HK-2 (cell line): ENCODE results near the gene NLK.
"Not testable (repeated sequence)": the region's sequence is repeated elsewhere in the genome, so short reads cannot be mapped to it uniquely, and the experiment has no call there.

Source experiments
- DNase-seq: peaks from one replicate; pipeline ENCODE4 v3.0.0-alpha.2; 2018; ENCODE audit not compliant: unreplicated experiment

The NLK gene

GRCh38 chr17:28072936-28073533 is 30.6 kb downstream of the NLK start:
- DNase-seq = no peak

GRCh38 chr17:28074010-28074409 is 31.5 kb downstream of the NLK start:
- no peak for DNase-seq

GRCh38 chr17:28076144-28076543 is 33.7 kb downstream of the NLK start:
- no peak for DNase-seq

- DNase-seq = not testable (repeated sequence)
Measured at GRCh38 chr17:28077140-28077539, 34.7 kb downstream of the NLK start.

- no peak for DNase-seq
Measured at GRCh38 chr17:28078341-28079229, 36.1 kb downstream of the NLK start.

GRCh38 chr17:28081467-28081866 is 39.0 kb downstream of the NLK start:
- DNase-seq = no peak

GRCh38 chr17:28085766-28086165 is 43.3 kb downstream of the NLK start:
- no peak for DNase-seq

GRCh38 chr17:28086519-28086918 is 44.0 kb downstream of the NLK start:
- no peak for DNase-seq

GRCh38 chr17:28087743-28088142 is 45.3 kb downstream of the NLK start:
- no peak for DNase-seq

GRCh38 chr17:28090551-28090950 is 48.1 kb downstream of the NLK start:
- DNase-seq = no peak

- DNase-seq = no peak
Measured at GRCh38 chr17:28092088-28092487, 49.6 kb downstream of the NLK start.

GRCh38 chr17:28093999-28094716 is 51.7 kb downstream of the NLK start:
- no peak for DNase-seq

- no peak for DNase-seq
Measured at GRCh38 chr17:28096756-28097155, 54.3 kb downstream of the NLK start.

GRCh38 chr17:28097254-28097653 is 54.8 kb downstream of the NLK start:
- DNase-seq = no peak

GRCh38 chr17:28097901-28098300 is 55.4 kb downstream of the NLK start:
- DNase-seq = no peak

- DNase-seq = not testable (repeated sequence)
Measured at GRCh38 chr17:28098591-28098990, 56.1 kb downstream of the NLK start.

GRCh38 chr17:28100251-28100650 is 57.8 kb downstream of the NLK start:
- DNase-seq = no peak

GRCh38 chr17:28100936-28101335 is 58.5 kb downstream of the NLK start:
- DNase-seq = no peak

GRCh38 chr17:28101919-28102318 is 59.4 kb downstream of the NLK start:
- DNase-seq = no peak

GRCh38 chr17:28105501-28105900 is 63.0 kb downstream of the NLK start:
- DNase-seq = no peak

GRCh38 chr17:28110184-28110583 is 67.7 kb downstream of the NLK start:
- no peak for DNase-seq

GRCh38 chr17:28112181-28112580 is 69.7 kb downstream of the NLK start:
- DNase-seq = no peak

GRCh38 chr17:28112606-28113005 is 70.1 kb downstream of the NLK start:
- DNase-seq = no peak
